KMS-11 (cell line): Measurements from ENCODE around the gene RETSAT.

Experiments
- H2AFZ ChIP-seq: fragments of 200-600 bp; sonication (generic); 2 replicates; pipeline ENCODE4 v1.6.1; 2016; ENCODE audit warnings: antibody characterized with exemption, mixed run types, low read depth
- H3K27ac ChIP-seq: fragments of 200-600 bp; sonication (generic); 2 replicates; pipeline ENCODE4 v1.6.1; 2016; ENCODE audit warnings: mild to moderate bottlenecking, mixed run types
- H3K27me3 ChIP-seq: fragments of 200-600 bp; sonication (generic); 2 replicates; pipeline ENCODE4 v1.6.1; 2017; ENCODE audit warnings: mild to moderate bottlenecking, low read depth, mixed run types, moderate library complexity; ENCODE audit not compliant: insufficient read depth
- H3K36me3 ChIP-seq: fragments of 200-600 bp; sonication (generic); 2 replicates; pipeline ENCODE4 v1.6.1; 2017; ENCODE audit warnings: mild to moderate bottlenecking, mixed run types; ENCODE audit not compliant: insufficient read depth
- H3K4me1 ChIP-seq: fragments of 200-600 bp; sonication (generic); 2 replicates; pipeline ENCODE4 v1.6.1; 2016; ENCODE audit warnings: mild to moderate bottlenecking, low read depth, mixed run types; ENCODE audit not compliant: poor library complexity, severe bottlenecking
- H3K4me2 ChIP-seq: fragments of 200-600 bp; sonication (generic); 2 replicates; pipeline ENCODE4 v1.7.0; 2016; ENCODE audit warnings: mild to moderate bottlenecking, mixed run types
- H3K4me3 ChIP-seq: fragments of 200-600 bp; sonication (generic); IDR thresholded peaks from 2 replicates; pipeline ENCODE4 v1.6.1; 2017; ENCODE audit warnings: low read depth, low read length, mixed read lengths; ENCODE audit not compliant: insufficient read depth
- H3K79me2 ChIP-seq: fragments of 200-600 bp; sonication (generic); 2 replicates; pipeline ENCODE4 v1.6.1; 2016; ENCODE audit warnings: low read depth, mixed run types; ENCODE audit not compliant: insufficient read depth
- H3K9ac ChIP-seq: fragments of 200-600 bp; sonication (generic); 2 replicates; pipeline ENCODE4 v1.6.1; 2016; ENCODE audit warnings: mild to moderate bottlenecking, mixed run types
- H4K20me1 ChIP-seq: fragments of 200-600 bp; sonication (generic); 2 replicates; pipeline ENCODE4 v1.6.1; 2016; ENCODE audit warnings: mild to moderate bottlenecking, mixed run types; ENCODE audit not compliant: insufficient read depth
- TF ChIP-seq, protein P1 (sequence below): fragments of 200-600 bp; sonication (generic); conservative IDR thresholded peaks from 2 replicates; pipeline ENCODE4 v1.6.1; 2017; ENCODE audit warnings: low read depth, mild to moderate bottlenecking, antibody characterized with exemption, low read length, moderate library complexity, mixed read lengths

Gene RETSAT

DNA sequence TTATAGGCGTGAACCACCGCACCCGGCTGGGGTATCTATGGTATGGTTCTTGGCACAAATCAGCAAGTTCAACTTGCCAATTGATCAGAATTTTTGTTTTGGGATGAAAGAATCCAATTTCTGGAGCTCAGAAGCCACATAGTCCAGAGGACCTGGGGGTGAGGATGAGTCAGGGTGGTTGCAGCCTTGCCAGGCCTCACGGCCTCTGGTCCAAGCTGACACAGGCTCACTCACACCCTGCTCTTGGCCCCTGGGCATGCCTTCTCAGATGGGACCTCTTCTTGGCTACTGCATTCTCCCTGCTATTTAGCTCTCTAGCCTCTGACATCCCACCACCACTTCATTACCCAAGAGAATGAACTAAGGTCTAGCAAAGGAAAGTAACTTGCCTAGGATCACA, 39.5 kb upstream of the RETSAT start:
- Histone ChIP-seq H3K4me2 (no peak overlapping the region), H3K27me3 (no peaks in the 10 kb centered on the region), H3K27ac (no peak overlapping the region)

DNA sequence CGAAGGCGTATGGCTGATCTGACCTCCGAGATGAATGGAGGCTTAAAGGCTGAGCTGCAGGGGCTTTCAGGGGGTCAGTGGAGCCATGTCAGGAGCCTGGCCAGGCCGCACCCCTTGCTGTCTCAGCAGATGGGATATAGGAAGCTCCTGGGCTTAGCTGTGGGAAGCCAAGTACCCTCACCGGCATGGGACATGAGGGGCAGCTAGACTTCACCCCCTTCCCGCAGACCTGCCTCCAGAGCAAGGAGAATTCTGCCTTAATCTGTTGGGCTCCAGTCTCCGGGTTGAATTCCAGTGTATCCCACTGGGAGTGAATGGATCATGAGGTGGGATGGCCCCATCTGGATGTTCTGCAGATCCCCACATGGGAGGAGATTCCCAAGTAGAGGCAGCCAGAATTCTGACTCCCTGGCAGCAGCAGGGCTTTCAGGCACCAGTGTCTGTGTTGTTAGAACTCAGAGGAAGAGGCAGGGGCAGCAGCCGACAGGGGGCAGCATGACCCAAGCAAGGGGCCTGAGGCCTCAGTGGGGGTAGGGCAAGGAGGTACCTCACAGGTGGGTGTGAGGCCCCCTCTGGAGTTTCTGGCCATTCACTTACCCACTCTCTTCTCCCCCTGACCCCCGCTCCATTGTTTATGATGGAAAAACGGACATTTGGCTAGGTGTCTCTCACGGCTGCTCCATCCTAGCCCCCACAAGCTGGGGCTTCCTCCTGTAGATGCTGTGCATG, 36.8 kb upstream of the RETSAT start:
- Histone ChIP-seq H3K36me3 (no peaks in the 10 kb centered on the region), H3K4me2 (no peak overlapping the region), H3K27ac (no peak overlapping the region), H3K4me1 (peaks cover 12% of the 10 kb centered on the region), H3K79me2 (no peaks in the 10 kb centered on the region), H2AFZ (no peak overlapping the region), H3K27me3 (no peaks in the 10 kb centered on the region), H3K4me3 (no peak overlapping the region), H4K20me1 (no peaks in the 10 kb centered on the region), H3K9ac (no peak overlapping the region)
- TF ChIP-seq, protein P1, sequence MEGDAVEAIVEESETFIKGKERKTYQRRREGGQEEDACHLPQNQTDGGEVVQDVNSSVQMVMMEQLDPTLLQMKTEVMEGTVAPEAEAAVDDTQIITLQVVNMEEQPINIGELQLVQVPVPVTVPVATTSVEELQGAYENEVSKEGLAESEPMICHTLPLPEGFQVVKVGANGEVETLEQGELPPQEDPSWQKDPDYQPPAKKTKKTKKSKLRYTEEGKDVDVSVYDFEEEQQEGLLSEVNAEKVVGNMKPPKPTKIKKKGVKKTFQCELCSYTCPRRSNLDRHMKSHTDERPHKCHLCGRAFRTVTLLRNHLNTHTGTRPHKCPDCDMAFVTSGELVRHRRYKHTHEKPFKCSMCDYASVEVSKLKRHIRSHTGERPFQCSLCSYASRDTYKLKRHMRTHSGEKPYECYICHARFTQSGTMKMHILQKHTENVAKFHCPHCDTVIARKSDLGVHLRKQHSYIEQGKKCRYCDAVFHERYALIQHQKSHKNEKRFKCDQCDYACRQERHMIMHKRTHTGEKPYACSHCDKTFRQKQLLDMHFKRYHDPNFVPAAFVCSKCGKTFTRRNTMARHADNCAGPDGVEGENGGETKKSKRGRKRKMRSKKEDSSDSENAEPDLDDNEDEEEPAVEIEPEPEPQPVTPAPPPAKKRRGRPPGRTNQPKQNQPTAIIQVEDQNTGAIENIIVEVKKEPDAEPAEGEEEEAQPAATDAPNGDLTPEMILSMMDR: peak; percentile 78

More for the DNA sequence above, 39.5 kb upstream of the RETSAT start:
- H3K36me3 ChIP-seq: no peaks in the 10 kb centered on the region
- TF ChIP-seq, protein P1: no peak
- peaks cover 38% of the 10 kb centered on the region for H3K4me1 ChIP-seq
- no peaks in the 10 kb centered on the region for H4K20me1 ChIP-seq
- H3K4me3 ChIP-seq: no peak overlapping the region
- H3K9ac ChIP-seq: no peak overlapping the region
- H2AFZ ChIP-seq: no peak overlapping the region
- H3K79me2 ChIP-seq: no peaks in the 10 kb centered on the region

DNA sequence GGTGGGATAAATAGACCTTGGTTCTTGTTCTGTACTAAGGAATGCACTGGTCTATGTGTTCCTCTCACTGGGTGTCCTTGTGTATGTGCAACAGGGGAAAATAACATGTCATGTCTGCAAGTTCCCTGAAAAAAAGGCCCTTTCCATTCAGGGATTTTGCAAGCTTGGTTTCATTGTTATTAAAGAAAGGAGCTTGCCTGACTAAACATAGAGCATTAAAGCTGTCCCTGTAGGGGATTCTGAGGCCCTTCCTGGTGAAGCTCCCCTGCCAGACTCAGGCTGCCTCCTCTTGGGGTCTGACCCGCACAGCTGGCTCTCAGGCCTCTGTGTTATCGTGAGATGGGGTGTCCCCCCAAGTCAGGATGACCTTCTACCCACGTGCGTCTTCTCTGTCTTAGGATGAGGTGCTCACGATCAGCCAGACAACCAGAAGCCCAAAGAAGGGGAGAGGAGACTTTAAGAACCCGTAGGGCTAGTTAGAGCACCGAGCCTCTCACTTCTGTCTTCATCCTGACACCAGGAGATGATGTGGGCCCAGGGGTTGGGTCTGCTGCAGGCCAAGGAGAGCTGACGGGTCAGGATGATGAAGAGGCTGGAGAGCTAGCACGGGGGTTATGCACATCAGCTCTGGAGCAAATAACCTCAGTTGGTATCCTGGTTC, 34.7 kb upstream of the RETSAT start:
- H2AFZ ChIP-seq: no peak overlapping the region
- no peak overlapping the region for H3K4me3 ChIP-seq
- H3K27ac ChIP-seq: no peak overlapping the region
- H3K79me2 ChIP-seq: no peaks in the 10 kb centered on the region
- H4K20me1 ChIP-seq: no peaks in the 10 kb centered on the region
- no peak overlapping the region for H3K4me2 ChIP-seq
- H3K27me3 ChIP-seq: no peaks in the 10 kb centered on the region
- no peak overlapping the region for H3K9ac ChIP-seq
- H3K36me3 ChIP-seq: no peaks in the 10 kb centered on the region
- TF ChIP-seq, protein P1: no peak
- H3K4me1 ChIP-seq: peaks cover 11% of the 10 kb centered on the region

DNA sequence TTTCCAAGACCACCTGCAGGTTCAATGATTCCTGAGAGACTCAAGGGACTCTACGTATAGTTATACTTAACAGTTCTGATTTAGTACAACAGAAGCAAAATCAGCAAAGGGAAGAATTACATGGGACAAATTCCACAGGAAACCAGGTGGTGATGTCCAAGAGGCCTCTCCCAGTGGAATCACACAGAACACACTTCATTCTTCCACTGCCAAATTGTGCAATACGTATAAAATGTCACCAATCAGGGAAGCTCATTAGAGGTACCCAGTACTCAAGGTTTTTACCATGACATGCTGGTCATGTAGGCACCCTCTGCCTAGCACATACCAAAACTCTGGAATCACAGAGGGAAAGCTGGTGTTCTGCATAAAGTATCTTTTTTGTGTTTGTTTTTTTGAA, 33.4 kb upstream of the RETSAT start:
- H3K9ac ChIP-seq: no peak overlapping the region
- TF ChIP-seq, protein P1: no peak
- H4K20me1 ChIP-seq: no peaks in the 10 kb centered on the region
- no peak overlapping the region for H3K4me3 ChIP-seq
- H2AFZ ChIP-seq: no peak overlapping the region
- H3K4me1 ChIP-seq: peaks cover 6% of the 10 kb centered on the region
- H3K36me3 ChIP-seq: no peaks in the 10 kb centered on the region
- H3K27ac ChIP-seq: no peak overlapping the region
- no peaks in the 10 kb centered on the region for H3K27me3 ChIP-seq
- H3K79me2 ChIP-seq: no peaks in the 10 kb centered on the region
- no peak overlapping the region for H3K4me2 ChIP-seq
